Measurements from ENCODE around the gene IRX4. TPM values are rescaled to one million over a fixed set of nuclear protein-coding genes. Genes with fewer than 3 reads are reported as not detected.

Gene IRX4
- total RNA-seq, 2 experiments from 2014 or later: not detected

GRCh38 chr5:1894243-1894642 is 11.5 kb upstream of the IRX4 start:
- Mint-ChIP-seq H3K9me3 (no peaks in the 10 kb centered on the region), H3K27ac (no peak overlapping the region), H3K36me3 (ENCODE audit: low read depth) (no peaks in the 10 kb centered on the region), H3K4me1 (ENCODE audit: low read depth) (no peaks in the 10 kb centered on the region), H3K4me3 (no peak overlapping the region), H3K27me3 (ENCODE audit: low read depth) (peaks cover 11% of the 10 kb centered on the region)
- intact Hi-C loops (cut with micrococcal nuclease): no loop called here
- CTCF ChIA-PET: no interaction called here
- no peak for DNase-seq

- intact Hi-C loops (cut with micrococcal nuclease): no loop called here
- Mint-ChIP-seq H3K27me3 (ENCODE audit: low read depth) (peaks cover 16% of the 10 kb centered on the region), H3K4me1 (ENCODE audit: low read depth) (no peaks in the 10 kb centered on the region), H3K4me3 (no peak overlapping the region), H3K27ac (no peak overlapping the region), H3K36me3 (ENCODE audit: low read depth) (no peaks in the 10 kb centered on the region), H3K9me3 (no peaks in the 10 kb centered on the region)
- CTCF ChIA-PET: no interaction called here
- DNase-seq: no peak
Measured at GRCh38 chr5:1893754-1894153, 11.0 kb upstream of the IRX4 start.

DNA sequence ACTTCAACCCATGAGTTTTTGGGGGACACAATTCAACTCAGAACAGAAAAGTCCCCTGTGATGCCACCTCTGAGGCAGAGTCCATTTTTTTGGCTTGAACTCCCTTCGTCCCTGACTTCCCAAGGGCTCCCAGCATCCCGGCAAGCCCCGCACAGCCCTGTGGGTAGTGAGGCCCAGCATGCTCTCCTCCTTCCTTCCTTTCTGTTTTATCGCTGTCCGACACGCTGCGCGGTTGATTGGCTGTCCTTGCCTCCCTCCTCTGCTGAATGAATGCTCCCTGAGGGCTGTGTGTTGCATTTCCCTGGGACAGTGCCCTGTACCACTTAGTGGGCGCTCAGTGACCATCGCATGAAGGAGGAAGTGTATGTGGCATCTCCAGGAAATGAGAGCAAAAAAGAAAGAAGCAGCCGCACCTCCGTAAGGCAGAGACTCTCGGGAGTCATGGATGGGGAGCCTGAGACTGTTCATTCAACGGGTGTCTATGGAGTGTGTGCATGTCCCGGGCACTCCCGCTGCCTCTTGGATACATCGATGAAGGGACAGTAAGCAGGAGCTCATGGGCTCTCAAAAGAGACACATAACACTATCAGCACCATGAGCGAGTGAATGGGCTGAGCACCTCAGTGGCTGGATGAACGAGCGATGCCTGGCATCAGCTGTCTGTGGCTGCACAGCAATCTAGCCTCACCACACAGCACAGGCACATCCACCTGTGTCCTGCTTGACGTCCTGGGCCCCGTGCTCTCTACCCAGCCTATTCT is 10.1 kb upstream of the IRX4 start:
- no peak overlapping the region for H3K4me3 Mint-ChIP-seq
- DNase-seq: no peak
- peaks cover 21% of the 10 kb centered on the region for H3K27me3 Mint-ChIP-seq (ENCODE audit: low read depth)
- no peaks in the 10 kb centered on the region for H3K9me3 Mint-ChIP-seq
- intact Hi-C loops (cut with micrococcal nuclease): no loop called here
- CTCF ChIA-PET: no interaction called here
- no peak overlapping the region for H3K27ac Mint-ChIP-seq
- H3K36me3 Mint-ChIP-seq (ENCODE audit: low read depth): no peaks in the 10 kb centered on the region
- H3K4me1 Mint-ChIP-seq (ENCODE audit: low read depth): no peaks in the 10 kb centered on the region

DNA sequence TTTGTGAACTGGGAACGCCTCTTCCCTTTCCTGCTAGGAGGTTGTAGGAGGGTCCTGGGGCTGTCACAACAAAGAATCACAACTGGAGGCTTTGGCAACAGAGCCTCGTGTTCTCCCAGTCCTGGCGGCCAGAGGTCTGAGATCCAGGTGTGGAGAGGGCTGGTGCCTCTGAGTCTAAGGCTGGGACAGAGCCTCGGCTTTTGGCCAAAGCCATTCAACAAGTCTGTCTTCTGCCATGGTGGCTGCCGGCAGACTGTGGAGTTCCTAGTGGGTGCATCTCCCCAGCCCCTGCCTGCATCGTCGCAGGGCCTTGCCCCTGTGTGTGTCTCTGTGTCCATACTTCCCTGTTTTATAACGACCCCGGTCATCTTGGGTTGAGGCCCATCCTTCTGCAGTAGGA is 9.5 kb upstream of the IRX4 start:
- Mint-ChIP-seq H3K9me3 (no peaks in the 10 kb centered on the region), H3K4me3 (no peak overlapping the region), H3K27ac (no peak overlapping the region), H3K27me3 (ENCODE audit: low read depth) (peaks cover 18% of the 10 kb centered on the region), H3K4me1 (ENCODE audit: low read depth) (no peaks in the 10 kb centered on the region), H3K36me3 (ENCODE audit: low read depth) (no peaks in the 10 kb centered on the region)
- CTCF ChIA-PET: no interaction called here
- intact Hi-C loops (cut with micrococcal nuclease): no loop called here
- no peak for DNase-seq

GRCh38 chr5:1891391-1891790 is 8.7 kb upstream of the IRX4 start:
- CTCF ChIA-PET: no interaction called here
- intact Hi-C loops (cut with micrococcal nuclease): no loop called here
- no peaks in the 10 kb centered on the region for H3K9me3 Mint-ChIP-seq
- no peaks in the 10 kb centered on the region for H3K36me3 Mint-ChIP-seq (ENCODE audit: low read depth)
- H3K4me1 Mint-ChIP-seq (ENCODE audit: low read depth): no peaks in the 10 kb centered on the region
- no peak overlapping the region for H3K4me3 Mint-ChIP-seq
- H3K27ac Mint-ChIP-seq: no peak overlapping the region
- peaks cover 15% of the 10 kb centered on the region for H3K27me3 Mint-ChIP-seq (ENCODE audit: low read depth)
- DNase-seq: no peak

DNA sequence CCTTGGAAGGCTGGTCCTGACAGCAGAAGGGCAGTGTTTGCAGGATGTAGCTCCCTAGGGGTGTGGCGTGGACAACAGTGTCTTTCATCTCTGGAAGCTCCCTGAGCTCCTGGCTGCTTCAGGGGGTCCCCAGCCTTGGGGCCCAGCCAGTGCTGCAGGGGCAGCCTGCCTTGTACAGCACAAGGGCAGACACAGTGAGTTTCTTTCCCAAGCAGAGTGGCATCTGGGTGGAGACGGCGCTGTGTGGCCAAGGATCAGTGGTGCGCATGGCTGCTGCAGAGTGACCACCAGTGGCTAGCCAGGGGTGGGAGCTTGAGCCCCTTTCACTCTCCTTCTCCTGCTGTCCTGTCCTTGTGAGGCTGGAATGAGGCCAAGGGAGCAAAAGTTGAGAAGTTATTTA is 7.6 kb upstream of the IRX4 start:
- CTCF ChIA-PET: no interaction called here
- Mint-ChIP-seq H3K4me3 (no peak overlapping the region), H3K27ac (no peak overlapping the region), H3K27me3 (ENCODE audit: low read depth) (peaks cover 18% of the 10 kb centered on the region), H3K36me3 (ENCODE audit: low read depth) (no peaks in the 10 kb centered on the region), H3K4me1 (ENCODE audit: low read depth) (no peaks in the 10 kb centered on the region), H3K9me3 (no peaks in the 10 kb centered on the region)
- DNase-seq: no peak
- intact Hi-C loops (cut with micrococcal nuclease): no loop called here

DNA sequence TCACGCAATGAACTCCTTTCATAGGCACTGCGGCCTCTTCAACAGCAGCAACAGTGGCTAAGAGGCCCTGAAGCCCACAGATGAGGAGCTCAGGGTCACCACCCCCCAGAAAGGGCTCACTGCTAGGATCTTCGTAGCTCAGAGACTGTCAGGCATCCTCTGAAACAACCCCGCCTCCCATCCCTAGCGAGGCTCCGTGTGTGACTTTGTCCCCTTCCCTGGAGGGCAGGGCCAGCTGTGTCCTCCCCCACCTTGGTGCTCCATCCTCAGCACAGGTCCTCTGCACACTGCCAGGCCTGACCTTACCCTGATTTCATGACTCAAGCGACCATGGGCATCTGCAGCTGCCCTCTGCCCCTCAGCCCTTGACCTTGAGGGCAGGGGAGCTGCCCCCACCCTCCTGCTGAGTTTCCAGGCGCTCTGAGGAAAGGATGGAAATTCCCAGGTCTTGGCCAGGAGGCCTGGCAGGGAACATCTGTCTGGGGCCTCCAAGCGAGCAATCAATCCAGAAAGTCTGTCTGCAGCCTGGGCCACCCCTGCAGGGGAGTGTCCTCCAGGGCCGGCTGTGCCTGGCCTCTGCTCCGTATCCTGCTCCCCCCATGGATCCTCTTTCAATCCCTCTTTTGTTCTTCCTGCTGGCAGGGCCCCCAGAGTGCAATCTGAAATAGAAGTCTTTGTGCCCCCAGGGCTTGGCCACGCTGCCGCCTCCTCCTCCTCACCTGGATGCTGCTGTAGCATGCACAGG is 6.8 kb upstream of the IRX4 start:
- no peak overlapping the region for H3K4me3 Mint-ChIP-seq
- H3K27ac Mint-ChIP-seq: no peak overlapping the region
- peaks cover 25% of the 10 kb centered on the region for H3K27me3 Mint-ChIP-seq (ENCODE audit: low read depth)
- CTCF ChIA-PET: no interaction called here
- no peaks in the 10 kb centered on the region for H3K9me3 Mint-ChIP-seq
- no peaks in the 10 kb centered on the region for H3K4me1 Mint-ChIP-seq (ENCODE audit: low read depth)
- no peak for DNase-seq
- intact Hi-C loops (cut with micrococcal nuclease): no loop called here
- H3K36me3 Mint-ChIP-seq (ENCODE audit: low read depth): no peaks in the 10 kb centered on the region

GRCh38 chr5:1888541-1889251 is 6.0 kb upstream of the IRX4 start:
- no peak overlapping the region for H3K4me3 Mint-ChIP-seq
- no peak overlapping the region for H3K27ac Mint-ChIP-seq
- no peaks in the 10 kb centered on the region for H3K9me3 Mint-ChIP-seq
- H3K36me3 Mint-ChIP-seq (ENCODE audit: low read depth): no peaks in the 10 kb centered on the region
- H3K27me3 Mint-ChIP-seq (ENCODE audit: low read depth): peaks cover 30% of the 10 kb centered on the region
- intact Hi-C loops (cut with micrococcal nuclease): no loop called here
- CTCF ChIA-PET: no interaction called here
- H3K4me1 Mint-ChIP-seq (ENCODE audit: low read depth): peaks cover 4% of the 10 kb centered on the region
- DNase-seq: no peak

DNA sequence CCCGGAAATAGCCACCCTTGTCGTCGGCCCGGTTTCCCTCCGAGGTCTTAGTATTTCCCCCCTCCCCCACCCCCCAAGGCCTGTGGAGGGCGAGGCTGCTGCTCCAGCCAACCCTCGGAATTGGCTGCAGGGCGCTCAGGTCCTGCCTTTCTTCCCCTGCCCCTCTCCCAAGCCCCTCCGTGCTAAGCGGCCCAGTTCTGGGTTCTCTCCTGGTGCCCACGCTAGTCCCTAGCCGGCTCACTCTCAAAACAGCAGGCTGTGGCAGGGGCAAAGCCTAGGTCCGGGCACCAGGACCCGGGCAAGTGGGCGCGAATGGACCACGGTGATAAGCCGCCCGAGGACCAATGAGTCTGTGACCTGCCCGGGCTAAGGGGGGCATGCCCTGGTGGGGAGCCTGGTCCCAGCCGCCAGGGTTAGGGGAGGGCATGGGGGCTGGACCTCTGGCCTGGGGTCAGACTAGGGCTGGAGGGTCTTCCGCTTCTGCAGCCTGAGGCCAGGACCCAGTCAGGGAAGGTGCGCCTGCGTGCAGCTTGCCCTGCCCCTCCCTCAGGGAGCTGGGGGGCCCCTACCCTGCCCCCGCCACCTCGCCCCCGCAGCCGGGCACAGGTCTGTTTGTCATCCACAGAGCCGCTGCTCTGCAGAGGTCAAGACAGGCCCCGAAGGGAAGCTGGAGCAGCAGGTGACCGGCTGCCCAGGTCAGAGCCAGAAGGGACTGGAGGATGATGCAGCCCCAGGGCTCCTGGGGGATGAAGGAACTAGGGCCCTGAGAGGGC is 5.0 kb upstream of the IRX4 start:
- Mint-ChIP-seq H3K9me3 (no peaks in the 10 kb centered on the region), H3K27ac (no peak overlapping the region), H3K4me3 (no peak overlapping the region), H3K4me1 (ENCODE audit: low read depth) (peaks cover 4% of the 10 kb centered on the region), H3K27me3 (ENCODE audit: low read depth) (peaks cover 30% of the 10 kb centered on the region), H3K36me3 (ENCODE audit: low read depth) (no peaks in the 10 kb centered on the region)
- no peak for DNase-seq
- CTCF ChIA-PET: no interaction called here
- intact Hi-C loops (cut with micrococcal nuclease): no loop called here

GRCh38 chr5:1886846-1887587 is 4.3 kb upstream of the IRX4 start:
- peaks cover 6% of the 10 kb centered on the region for H3K4me1 Mint-ChIP-seq (ENCODE audit: low read depth)
- CTCF ChIA-PET: interaction anchor here (0.7 kb wide), 1 partner anchor 271 kb away, joined by 4 read pairs; no protein-coding TSS in a partner anchor
- H3K4me3 Mint-ChIP-seq: no peak overlapping the region
- intact Hi-C loops (cut with micrococcal nuclease): no loop called here
- H3K27me3 Mint-ChIP-seq (ENCODE audit: low read depth): peaks cover 30% of the 10 kb centered on the region
- no peaks in the 10 kb centered on the region for H3K36me3 Mint-ChIP-seq (ENCODE audit: low read depth)
- DNase-seq: no peak
- H3K27ac Mint-ChIP-seq: no peak overlapping the region
- H3K9me3 Mint-ChIP-seq: no peaks in the 10 kb centered on the region

- Mint-ChIP-seq H3K4me3 (no peak overlapping the region), H3K4me1 (ENCODE audit: low read depth) (peaks cover 9% of the 10 kb centered on the region), H3K27me3 (ENCODE audit: low read depth) (peaks cover 35% of the 10 kb centered on the region), H3K36me3 (ENCODE audit: low read depth) (no peaks in the 10 kb centered on the region), H3K27ac (no peak overlapping the region), H3K9me3 (no peaks in the 10 kb centered on the region)
- CTCF ChIA-PET: interaction anchor here (0.7 kb wide), 1 partner anchor 272 kb away, joined by 4 read pairs; no protein-coding TSS in a partner anchor
- no peak for DNase-seq
- intact Hi-C loops (cut with micrococcal nuclease): no loop called here
Measured at GRCh38 chr5:1885868-1886845, 3.4 kb upstream of the IRX4 start.

Measured in activated naive CD4-positive, alpha-beta T cell treated with anti-CD3 and anti-CD28 coated beads for 36 hours (primary cell).